WTC11 (cell line): ENCODE measurements around the gene TMEM184A. TPM values are rescaled to one million over a fixed set of nuclear protein-coding genes. Genes with fewer than 3 reads are reported as not detected.

Experiments used
- ATAC-seq: fragments of 200-7000 bp; cut with Tn5 transposase; 2 replicates; pipeline ENCODE4 v1.10.0; 2021; ENCODE audit warnings: mild to moderate bottlenecking, moderate library complexity
- CTCF ChIA-PET: fragments of 300-600 bp; sonication (Branson Sonifier 250); formaldehyde crosslinking; loops from one replicate; lab custom pipeline; 2021; ENCODE audit warnings: antibody characterized with exemption; lab: Charles Lee
- POLR2A ChIA-PET: fragments of 350-600 bp; sonication (Branson Sonifier 250); formaldehyde crosslinking; loops from one replicate; lab custom pipeline; 2021; ENCODE audit warnings: antibody characterized with exemption; lab: Charles Lee
- DNase-seq: peaks from one replicate; pipeline ENCODE4 v3.0.0; 2021; ENCODE audit warnings: low spot score
- H3K27ac Mint-ChIP-seq: 2 replicates; pipeline ENCODE4 v1.8.0; 2021; ENCODE audit warnings: mixed read lengths
- H3K27me3 Mint-ChIP-seq: 2 replicates; pipeline ENCODE4 v1.8.0; 2021; ENCODE audit warnings: low read depth, mild to moderate bottlenecking, moderate library complexity, mixed read lengths
- H3K36me3 Mint-ChIP-seq: 2 replicates; pipeline ENCODE4 v1.8.0; 2021; ENCODE audit warnings: mixed read lengths
- H3K4me1 Mint-ChIP-seq: 2 replicates; pipeline ENCODE4 v1.8.0; 2022; ENCODE audit warnings: mixed read lengths
- H3K4me3 Mint-ChIP-seq: 2 replicates; pipeline ENCODE4 v1.8.0; 2021; ENCODE audit warnings: mild to moderate bottlenecking, moderate library complexity, mixed read lengths
- H3K9me3 Mint-ChIP-seq: 2 replicates; pipeline ENCODE4 v1.8.0; 2021; ENCODE audit warnings: mixed read lengths
- ATF1 ChIP-seq: sonication (generic); formaldehyde crosslinking; IDR thresholded peaks from 2 replicates; pipeline ENCODE4 v1.8.1; 2023; ENCODE audit warnings: mild to moderate bottlenecking, moderate library complexity, missing genetic modification reagents
- CDX4 ChIP-seq: fragments of 250-450 bp; sonication (Bioruptor Pico); IDR thresholded peaks from 2 replicates; pipeline ENCODE4 v1.9.0; 2021; ENCODE audit warnings: moderate library complexity, mild to moderate bottlenecking, inconsistent platforms, borderline replicate concordance
- ELF4 ChIP-seq: sonication (generic); formaldehyde crosslinking; IDR thresholded peaks from 2 replicates; pipeline ENCODE4 v1.8.1; 2022; ENCODE audit warnings: low read depth, mild to moderate bottlenecking, moderate library complexity, missing genetic modification reagents
- EMX1 ChIP-seq: fragments of 250-450 bp; sonication (Bioruptor Pico); IDR thresholded peaks from 2 replicates; pipeline ENCODE4 v1.8.0; 2021; ENCODE audit warnings: mild to moderate bottlenecking
- ESRRA ChIP-seq: sonication (generic); formaldehyde crosslinking; IDR thresholded peaks from 2 replicates; pipeline ENCODE4 v1.8.1; 2022; ENCODE audit warnings: mild to moderate bottlenecking, missing genetic modification reagents, borderline replicate concordance
- FOXJ3 ChIP-seq: sonication (generic); formaldehyde crosslinking; IDR thresholded peaks from 2 replicates; pipeline ENCODE4 v1.9.0; 2021; ENCODE audit warnings: missing genetic modification reagents, mild to moderate bottlenecking, borderline replicate concordance
- GABPB1 ChIP-seq: sonication (generic); formaldehyde crosslinking; IDR thresholded peaks from 2 replicates; pipeline ENCODE4 v1.8.1; 2023; ENCODE audit warnings: mild to moderate bottlenecking, missing genetic modification reagents
- NFATC4 ChIP-seq: fragments of 250-450 bp; sonication (Bioruptor Pico); IDR thresholded peaks from 2 replicates; pipeline ENCODE4 v1.9.0; 2021; ENCODE audit warnings: mild to moderate bottlenecking
- NFE2L1 ChIP-seq: sonication (generic); formaldehyde crosslinking; IDR thresholded peaks from 2 replicates; pipeline ENCODE4 v1.8.1; 2023; ENCODE audit warnings: missing genetic modification reagents
- NR1H2 ChIP-seq: sonication (generic); formaldehyde crosslinking; IDR thresholded peaks from 2 replicates; pipeline ENCODE4 v1.9.0; 2021; ENCODE audit warnings: mild to moderate bottlenecking, moderate library complexity, missing genetic modification reagents
- RORB ChIP-seq: fragments of 250-450 bp; sonication (Bioruptor Pico); IDR thresholded peaks from 2 replicates; pipeline ENCODE4 v1.9.0; 2021; ENCODE audit warnings: mild to moderate bottlenecking
- SMAD4 ChIP-seq: sonication (generic); formaldehyde crosslinking; IDR thresholded peaks from 2 replicates; pipeline ENCODE4 v1.8.0; 2022; ENCODE audit warnings: mild to moderate bottlenecking, missing genetic modification reagents
- ZBTB21 ChIP-seq: sonication (generic); formaldehyde crosslinking; IDR thresholded peaks from 2 replicates; pipeline ENCODE4 v1.8.1; 2023; ENCODE audit warnings: mild to moderate bottlenecking, missing genetic modification reagents, borderline replicate concordance
- ZMAT4 ChIP-seq: fragments of 250-450 bp; sonication (Bioruptor Pico); IDR thresholded peaks from 2 replicates; pipeline ENCODE4 v1.9.0; 2021; ENCODE audit warnings: mild to moderate bottlenecking
- total RNA-seq: library from RNA; stranded (reverse); gene quantifications from 3 replicates; pipeline ENCODE4 v1.2.3, GENCODE V29; 2021
- TF ChIP-seq, protein P1 (sequence below): sonication (generic); formaldehyde crosslinking; IDR thresholded peaks from 2 replicates; pipeline ENCODE4 v1.8.0; 2023; ENCODE audit warnings: missing genetic modification reagents, mild to moderate bottlenecking, borderline replicate concordance
- TF ChIP-seq, protein P2 (sequence below): sonication (generic); formaldehyde crosslinking; IDR thresholded peaks from 2 replicates; pipeline ENCODE4 v1.8.0; 2022; ENCODE audit warnings: missing genetic modification reagents

TMEM184A gene
- total RNA-seq, 1 experiment from 2014 or later, result 1.4 TPM

DNA sequence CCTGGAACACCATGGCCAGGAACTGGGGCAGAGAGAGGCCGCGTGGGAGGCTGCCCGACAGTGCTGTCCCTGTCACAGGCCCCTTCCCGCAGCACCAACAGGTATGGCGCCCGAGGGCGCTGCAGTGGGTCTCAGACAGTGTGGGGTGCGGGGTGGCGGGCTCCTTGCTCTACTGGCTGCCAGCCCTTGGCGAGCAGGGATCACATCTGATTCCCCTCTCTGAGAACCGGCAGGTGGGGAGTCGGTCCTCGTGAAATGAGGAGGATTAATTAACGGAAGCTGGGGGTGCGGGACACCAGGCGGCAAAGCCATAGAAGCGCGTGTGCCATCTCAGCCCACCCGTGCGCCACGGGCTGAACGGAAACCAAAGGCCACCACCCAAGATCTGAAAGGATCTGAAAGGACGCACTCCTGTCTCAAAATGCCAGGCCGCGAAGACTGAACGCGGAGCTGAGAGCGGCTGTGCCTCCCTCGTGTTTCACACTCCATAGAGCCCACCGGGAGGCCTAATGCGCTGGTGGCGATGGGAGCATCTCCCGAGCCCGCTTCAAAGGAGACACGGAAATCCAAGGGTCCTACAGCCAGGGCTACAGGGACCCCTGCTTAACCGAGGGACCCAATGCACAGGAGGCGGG is 58.6 kb downstream of the TMEM184A start:
- Mint-ChIP-seq H3K9me3 (no peaks in the 10 kb centered on the region), H3K27me3 (no peaks in the 10 kb centered on the region), H3K4me3 (no peak overlapping the region), H3K27ac (no peak overlapping the region), H3K4me1 (0 out of 2 replicates have a peak, but pooled peaks cover under 1% of the 10 kb centered on the region)
- no peak for DNase-seq
- CTCF ChIA-PET, result interaction anchor here (1.0 kb wide), 1 partner anchor 23 kb away, joined by 5 read pairs; no protein-coding TSS in a partner anchor
- no peak for TF ChIP-seq RORB (CRISPR knock-in tag)
- TF ChIP-seq ESRRA (CRISPR knock-in tag), result no peak
- TF ChIP-seq NFATC4 (CRISPR knock-in tag), result no peak
- no peak for TF ChIP-seq FOXJ3 (CRISPR knock-in tag)
- TF ChIP-seq, protein P1, sequence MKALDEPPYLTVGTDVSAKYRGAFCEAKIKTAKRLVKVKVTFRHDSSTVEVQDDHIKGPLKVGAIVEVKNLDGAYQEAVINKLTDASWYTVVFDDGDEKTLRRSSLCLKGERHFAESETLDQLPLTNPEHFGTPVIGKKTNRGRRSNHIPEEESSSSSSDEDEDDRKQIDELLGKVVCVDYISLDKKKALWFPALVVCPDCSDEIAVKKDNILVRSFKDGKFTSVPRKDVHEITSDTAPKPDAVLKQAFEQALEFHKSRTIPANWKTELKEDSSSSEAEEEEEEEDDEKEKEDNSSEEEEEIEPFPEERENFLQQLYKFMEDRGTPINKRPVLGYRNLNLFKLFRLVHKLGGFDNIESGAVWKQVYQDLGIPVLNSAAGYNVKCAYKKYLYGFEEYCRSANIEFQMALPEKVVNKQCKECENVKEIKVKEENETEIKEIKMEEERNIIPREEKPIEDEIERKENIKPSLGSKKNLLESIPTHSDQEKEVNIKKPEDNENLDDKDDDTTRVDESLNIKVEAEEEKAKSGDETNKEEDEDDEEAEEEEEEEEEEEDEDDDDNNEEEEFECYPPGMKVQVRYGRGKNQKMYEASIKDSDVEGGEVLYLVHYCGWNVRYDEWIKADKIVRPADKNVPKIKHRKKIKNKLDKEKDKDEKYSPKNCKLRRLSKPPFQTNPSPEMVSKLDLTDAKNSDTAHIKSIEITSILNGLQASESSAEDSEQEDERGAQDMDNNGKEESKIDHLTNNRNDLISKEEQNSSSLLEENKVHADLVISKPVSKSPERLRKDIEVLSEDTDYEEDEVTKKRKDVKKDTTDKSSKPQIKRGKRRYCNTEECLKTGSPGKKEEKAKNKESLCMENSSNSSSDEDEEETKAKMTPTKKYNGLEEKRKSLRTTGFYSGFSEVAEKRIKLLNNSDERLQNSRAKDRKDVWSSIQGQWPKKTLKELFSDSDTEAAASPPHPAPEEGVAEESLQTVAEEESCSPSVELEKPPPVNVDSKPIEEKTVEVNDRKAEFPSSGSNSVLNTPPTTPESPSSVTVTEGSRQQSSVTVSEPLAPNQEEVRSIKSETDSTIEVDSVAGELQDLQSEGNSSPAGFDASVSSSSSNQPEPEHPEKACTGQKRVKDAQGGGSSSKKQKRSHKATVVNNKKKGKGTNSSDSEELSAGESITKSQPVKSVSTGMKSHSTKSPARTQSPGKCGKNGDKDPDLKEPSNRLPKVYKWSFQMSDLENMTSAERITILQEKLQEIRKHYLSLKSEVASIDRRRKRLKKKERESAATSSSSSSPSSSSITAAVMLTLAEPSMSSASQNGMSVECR (CRISPR knock-in tag), result no peak
- TF ChIP-seq EMX1 (CRISPR knock-in tag), result no peak
- no peak for TF ChIP-seq ATF1 (CRISPR knock-in tag)
- TF ChIP-seq SMAD4 (CRISPR knock-in tag), result no peak
- TF ChIP-seq ZMAT4 (CRISPR knock-in tag), result no peak
- no peak for TF ChIP-seq GABPB1
- TF ChIP-seq ELF4 (CRISPR knock-in tag), result no peak
- TF ChIP-seq NFE2L1, result no peak
- TF ChIP-seq ZBTB21 (CRISPR knock-in tag), result no peak
- TF ChIP-seq NR1H2, result no peak
- no peak for TF ChIP-seq CDX4 (CRISPR knock-in tag)
- TF ChIP-seq, protein P2, sequence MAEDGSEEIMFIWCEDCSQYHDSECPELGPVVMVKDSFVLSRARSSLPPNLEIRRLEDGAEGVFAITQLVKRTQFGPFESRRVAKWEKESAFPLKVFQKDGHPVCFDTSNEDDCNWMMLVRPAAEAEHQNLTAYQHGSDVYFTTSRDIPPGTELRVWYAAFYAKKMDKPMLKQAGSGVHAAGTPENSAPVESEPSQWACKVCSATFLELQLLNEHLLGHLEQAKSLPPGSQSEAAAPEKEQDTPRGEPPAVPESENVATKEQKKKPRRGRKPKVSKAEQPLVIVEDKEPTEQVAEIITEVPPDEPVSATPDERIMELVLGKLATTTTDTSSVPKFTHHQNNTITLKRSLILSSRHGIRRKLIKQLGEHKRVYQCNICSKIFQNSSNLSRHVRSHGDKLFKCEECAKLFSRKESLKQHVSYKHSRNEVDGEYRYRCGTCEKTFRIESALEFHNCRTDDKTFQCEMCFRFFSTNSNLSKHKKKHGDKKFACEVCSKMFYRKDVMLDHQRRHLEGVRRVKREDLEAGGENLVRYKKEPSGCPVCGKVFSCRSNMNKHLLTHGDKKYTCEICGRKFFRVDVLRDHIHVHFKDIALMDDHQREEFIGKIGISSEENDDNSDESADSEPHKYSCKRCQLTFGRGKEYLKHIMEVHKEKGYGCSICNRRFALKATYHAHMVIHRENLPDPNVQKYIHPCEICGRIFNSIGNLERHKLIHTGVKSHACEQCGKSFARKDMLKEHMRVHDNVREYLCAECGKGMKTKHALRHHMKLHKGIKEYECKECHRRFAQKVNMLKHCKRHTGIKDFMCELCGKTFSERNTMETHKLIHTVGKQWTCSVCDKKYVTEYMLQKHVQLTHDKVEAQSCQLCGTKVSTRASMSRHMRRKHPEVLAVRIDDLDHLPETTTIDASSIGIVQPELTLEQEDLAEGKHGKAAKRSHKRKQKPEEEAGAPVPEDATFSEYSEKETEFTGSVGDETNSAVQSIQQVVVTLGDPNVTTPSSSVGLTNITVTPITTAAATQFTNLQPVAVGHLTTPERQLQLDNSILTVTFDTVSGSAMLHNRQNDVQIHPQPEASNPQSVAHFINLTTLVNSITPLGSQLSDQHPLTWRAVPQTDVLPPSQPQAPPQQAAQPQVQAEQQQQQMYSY (CRISPR knock-in tag), result no peak
- TF ChIP-seq, all 79 proteins: peak for 0
- POLR2A ChIA-PET, result no interaction called here
- H3K36me3 Mint-ChIP-seq, result peaks cover 35% of the 10 kb centered on the region
- ATAC-seq, result no peak
